Ishikawa (cell line): Measurements from ENCODE around the gene KCNIP3.

ENCODE experiments used
- CEBPB ChIP-seq: IDR thresholded peaks from 2 replicates; pipeline ENCODE4 v1.6.1; 2012
- CREB1 ChIP-seq: IDR thresholded peaks from 2 replicates; pipeline ENCODE4 v1.6.1; 2012; ENCODE audit warnings: low read depth
- EGR1 ChIP-seq: IDR thresholded peaks from 2 replicates; pipeline ENCODE4 v1.6.1; 2012
- EP300 ChIP-seq: IDR thresholded peaks from 2 replicates; pipeline ENCODE4 v1.6.1; 2012; ENCODE audit warnings: borderline replicate concordance
- FOXM1 ChIP-seq: IDR thresholded peaks from 2 replicates; pipeline ENCODE4 v1.6.1; 2012; ENCODE audit warnings: low read depth, borderline replicate concordance
- NFIC ChIP-seq: IDR thresholded peaks from 2 replicates; pipeline ENCODE4 v1.6.1; 2012
- RAD21 ChIP-seq: IDR thresholded peaks from 2 replicates; pipeline ENCODE4 v1.6.1; 2012; ENCODE audit warnings: low read depth
- TAF1 ChIP-seq: IDR thresholded peaks from 2 replicates; pipeline ENCODE4 v1.6.1; 2012; ENCODE audit warnings: low read depth, mild to moderate bottlenecking
- TEAD4 ChIP-seq: IDR thresholded peaks from 2 replicates; pipeline ENCODE4 v1.6.1; 2012
- YY1 ChIP-seq: IDR thresholded peaks from 2 replicates; pipeline ENCODE4 v1.6.1; 2012; ENCODE audit warnings: low read depth
- ZBTB7A ChIP-seq: IDR thresholded peaks from 2 replicates; pipeline ENCODE4 v1.6.1; 2012; ENCODE audit warnings: low read depth
- TF ChIP-seq, protein P1 (sequence below): IDR thresholded peaks from 2 replicates; pipeline ENCODE4 v1.6.1; 2012
- TF ChIP-seq, protein P2 (sequence below): IDR thresholded peaks from 2 replicates; pipeline ENCODE4 v1.6.1; 2012; ENCODE audit warnings: low read depth, mild to moderate bottlenecking
- TF ChIP-seq, protein P3 (sequence below): IDR thresholded peaks from 2 replicates; pipeline ENCODE4 v1.6.1; 2012

DNA sequence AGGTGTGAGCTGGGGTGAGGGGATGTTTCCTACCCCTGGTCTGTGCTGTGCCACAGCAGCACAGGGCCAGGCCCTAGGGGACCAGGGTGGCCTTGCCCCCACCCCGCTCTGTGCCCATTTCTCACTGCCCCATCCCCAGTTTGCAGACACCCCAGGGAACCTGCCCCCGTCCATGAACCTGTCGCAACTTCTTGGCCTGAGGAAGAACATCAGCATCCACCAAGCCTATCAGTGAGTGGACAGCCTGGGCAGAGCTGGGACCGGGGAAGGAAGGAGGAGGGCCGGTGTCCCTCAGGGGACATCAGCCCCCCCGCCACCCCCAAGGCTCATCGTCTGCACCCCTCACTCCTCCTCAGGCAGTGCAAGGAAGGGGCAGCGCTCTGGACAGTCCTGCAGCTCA is 15.4 kb upstream of the KCNIP3 start:
- no peak for TF ChIP-seq EP300
- TF ChIP-seq CREB1, result no peak
- TF ChIP-seq CEBPB, result no peak
- TF ChIP-seq TEAD4, result no peak
- TF ChIP-seq, protein P1, sequence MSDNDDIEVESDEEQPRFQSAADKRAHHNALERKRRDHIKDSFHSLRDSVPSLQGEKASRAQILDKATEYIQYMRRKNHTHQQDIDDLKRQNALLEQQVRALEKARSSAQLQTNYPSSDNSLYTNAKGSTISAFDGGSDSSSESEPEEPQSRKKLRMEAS, result no peak
- TF ChIP-seq EGR1, result no peak
- TF ChIP-seq YY1, result no peak
- TF ChIP-seq TAF1, result no peak
- TF ChIP-seq, protein P2, sequence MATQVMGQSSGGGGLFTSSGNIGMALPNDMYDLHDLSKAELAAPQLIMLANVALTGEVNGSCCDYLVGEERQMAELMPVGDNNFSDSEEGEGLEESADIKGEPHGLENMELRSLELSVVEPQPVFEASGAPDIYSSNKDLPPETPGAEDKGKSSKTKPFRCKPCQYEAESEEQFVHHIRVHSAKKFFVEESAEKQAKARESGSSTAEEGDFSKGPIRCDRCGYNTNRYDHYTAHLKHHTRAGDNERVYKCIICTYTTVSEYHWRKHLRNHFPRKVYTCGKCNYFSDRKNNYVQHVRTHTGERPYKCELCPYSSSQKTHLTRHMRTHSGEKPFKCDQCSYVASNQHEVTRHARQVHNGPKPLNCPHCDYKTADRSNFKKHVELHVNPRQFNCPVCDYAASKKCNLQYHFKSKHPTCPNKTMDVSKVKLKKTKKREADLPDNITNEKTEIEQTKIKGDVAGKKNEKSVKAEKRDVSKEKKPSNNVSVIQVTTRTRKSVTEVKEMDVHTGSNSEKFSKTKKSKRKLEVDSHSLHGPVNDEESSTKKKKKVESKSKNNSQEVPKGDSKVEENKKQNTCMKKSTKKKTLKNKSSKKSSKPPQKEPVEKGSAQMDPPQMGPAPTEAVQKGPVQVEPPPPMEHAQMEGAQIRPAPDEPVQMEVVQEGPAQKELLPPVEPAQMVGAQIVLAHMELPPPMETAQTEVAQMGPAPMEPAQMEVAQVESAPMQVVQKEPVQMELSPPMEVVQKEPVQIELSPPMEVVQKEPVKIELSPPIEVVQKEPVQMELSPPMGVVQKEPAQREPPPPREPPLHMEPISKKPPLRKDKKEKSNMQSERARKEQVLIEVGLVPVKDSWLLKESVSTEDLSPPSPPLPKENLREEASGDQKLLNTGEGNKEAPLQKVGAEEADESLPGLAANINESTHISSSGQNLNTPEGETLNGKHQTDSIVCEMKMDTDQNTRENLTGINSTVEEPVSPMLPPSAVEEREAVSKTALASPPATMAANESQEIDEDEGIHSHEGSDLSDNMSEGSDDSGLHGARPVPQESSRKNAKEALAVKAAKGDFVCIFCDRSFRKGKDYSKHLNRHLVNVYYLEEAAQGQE, result no peak
- TF ChIP-seq, protein P3, sequence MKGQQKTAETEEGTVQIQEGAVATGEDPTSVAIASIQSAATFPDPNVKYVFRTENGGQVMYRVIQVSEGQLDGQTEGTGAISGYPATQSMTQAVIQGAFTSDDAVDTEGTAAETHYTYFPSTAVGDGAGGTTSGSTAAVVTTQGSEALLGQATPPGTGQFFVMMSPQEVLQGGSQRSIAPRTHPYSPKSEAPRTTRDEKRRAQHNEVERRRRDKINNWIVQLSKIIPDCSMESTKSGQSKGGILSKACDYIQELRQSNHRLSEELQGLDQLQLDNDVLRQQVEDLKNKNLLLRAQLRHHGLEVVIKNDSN, result no peak
- no peak for TF ChIP-seq FOXM1
- TF ChIP-seq ZBTB7A, result no peak
- no peak for TF ChIP-seq RAD21
- TF ChIP-seq NFIC, result no peak
